H54 (cell line): Measurements from ENCODE around the gene ISM2.

ENCODE experiments used
- DNase-seq: peaks from one replicate; pipeline ENCODE4 v3.0.0; 2011; ENCODE audit warnings: low spot score, mixed read lengths; ENCODE audit not compliant: insufficient read length
- FAIRE-seq: peaks from 3 replicates; lab custom pipeline; 2011; peaks lifted over from hg19 to GRCh38; lab: Jason Lieb, UNC
- POLR2A ChIP-seq: IDR thresholded peaks from 2 replicates; pipeline ENCODE4 v1.6.1; 2011; ENCODE audit warnings: low read depth, mild to moderate bottlenecking, low read length

ISM2 gene

GRCh38 chr14:77491056-77491455 lies 7.6 kb downstream of the ISM2 start:
- FAIRE-seq: no peak

GRCh38 chr14:77490347-77490986 lies 8.1 kb downstream of the ISM2 start:
- DNase-seq (no peak), FAIRE-seq (no peak)
- TF ChIP-seq POLR2A: no peak

More at GRCh38 chr14:77491056-77491455, 7.6 kb downstream of the ISM2 start:
- TF ChIP-seq POLR2A: no peak
- DNase-seq: no peak

GRCh38 chr14:77489041-77489440 lies 9.6 kb downstream of the ISM2 start:
- FAIRE-seq (no peak), DNase-seq (no peak)
- TF ChIP-seq POLR2A: no peak

GRCh38 chr14:77488558-77488957 lies 10.1 kb downstream of the ISM2 start:
- DNase-seq (no peak), FAIRE-seq (no peak)
- no peak for TF ChIP-seq POLR2A

- FAIRE-seq: peak; percentile 41
- DNase-seq: peak; percentile 90
- no peak for TF ChIP-seq POLR2A
These were observed 12.5 kb downstream of the ISM2 start for GRCh38 chr14:77485901-77486678.

GRCh38 chr14:77485256-77485655 lies 13.4 kb downstream of the ISM2 start:
- DNase-seq (peak; percentile 31), FAIRE-seq (no peak)
- no peak for TF ChIP-seq POLR2A

- DNase-seq (no peak), FAIRE-seq (no peak)
- TF ChIP-seq POLR2A: no peak
These were observed 16.2 kb downstream of the ISM2 start for GRCh38 chr14:77482422-77482821.

- DNase-seq (no peak), FAIRE-seq (no peak)
- TF ChIP-seq POLR2A: no peak
These were observed 19.8 kb downstream of the ISM2 start for GRCh38 chr14:77478796-77479195.

GRCh38 chr14:77478029-77478428 lies 20.6 kb downstream of the ISM2 start:
- DNase-seq (no peak), FAIRE-seq (no peak)
- TF ChIP-seq POLR2A: no peak

- no peak for TF ChIP-seq POLR2A
- DNase-seq (no peak), FAIRE-seq (no peak)
These were observed 23.0 kb downstream of the ISM2 start for GRCh38 chr14:77475432-77476115.

GRCh38 chr14:77474479-77475177 lies 24.0 kb downstream of the ISM2 start:
- TF ChIP-seq POLR2A: no peak
- DNase-seq: no peak
- FAIRE-seq: no peak

- no peak for DNase-seq
- FAIRE-seq: no peak
- no peak for TF ChIP-seq POLR2A
These were observed 24.7 kb downstream of the ISM2 start for GRCh38 chr14:77473921-77474320.

GRCh38 chr14:77470224-77470870 lies 28.3 kb downstream of the ISM2 start:
- FAIRE-seq: no peak

GRCh38 chr14:77469539-77469938 lies 29.1 kb downstream of the ISM2 start:
- DNase-seq (no peak), FAIRE-seq (no peak)
- TF ChIP-seq POLR2A: no peak

More at GRCh38 chr14:77470224-77470870, 28.3 kb downstream of the ISM2 start:
- TF ChIP-seq POLR2A: no peak
- DNase-seq: no peak
